Tibial artery (tissue), 4 donors: ENCODE data around the gene HMCES.

ENCODE experiments used
- DNase-seq, 2 donors: peaks; one replicate each; pipeline ENCODE4 v3.0.0-alpha.2; 2019
- H3K27ac ChIP-seq, 2 donors: fragments of 200-600 bp; sonication (generic) in 1 of 2; 1 replicate in 1 of 2; 2 replicates in 1 of 2; pipeline ENCODE4 v1.5.1; 2018 to 2019; ENCODE audit warnings: mild to moderate bottlenecking in 1 of 2
- H3K27me3 ChIP-seq, 2 donors: fragments of 200-600 bp; sonication (generic) in 1 of 2; one replicate each; pipeline versions ENCODE4 v1.5.1 to v1.6.0; 2016 to 2019
- H3K36me3 ChIP-seq, 3 donors: fragments of 200-600 bp; sonication (generic) in 2 of 3; one replicate each; pipeline ENCODE4 v1.5.1; 2016 to 2019; ENCODE audit warnings: mild to moderate bottlenecking in 2 of 3
- H3K4me1 ChIP-seq, 4 donors: fragments of 200-600 bp; sonication (generic) in 2 of 4; 1 replicate in 3 of 4; 2 replicates in 1 of 4; pipeline ENCODE4 v1.5.1; 2016 to 2019
- H3K4me3 ChIP-seq, 2 donors: fragments of 200-600 bp; sonication (generic) in 1 of 2; 1 replicate in 1 of 2; 2 replicates in 1 of 2; pipeline ENCODE4 v1.5.1; 2018 to 2019; ENCODE audit warnings: mild to moderate bottlenecking in 2 of 2
- H3K9me3 ChIP-seq, 3 donors: fragments of 200-600 bp; sonication (generic) in 1 of 3; one replicate each; pipeline ENCODE4 v1.5.1; 2016 to 2019
- CTCF ChIP-seq, 2 experiments: fragments of 200-600 bp in 1 of 2; fragments of 450-650 bp in 1 of 2; IDR thresholded peaks; one replicate each; pipeline ENCODE4 v1.5.1; 2017 to 2019; ENCODE audit warnings: antibody characterized with exemption in 2 of 2, mild to moderate bottlenecking in 1 of 2, moderate library complexity in 1 of 2
- intact Hi-C: fragments of 100-400 bp; cut with DNase I; formaldehyde crosslinking; loops from one replicate; pipeline ENCODE4 v1.15.0; 2023; ENCODE audit warnings: low total_unique reads

Gene HMCES

GRCh38 chr3:129325383-129325782, 46.7 kb downstream of the HMCES start:
- Histone ChIP-seq H3K4me1 (no peaks in the 10 kb centered on the region), H3K27ac (no peak overlapping the region), H3K36me3 (peaks cover 0 to 47% (median 18%) of the 10 kb centered on the region in 3 donors), H3K4me3 (no peak overlapping the region), H3K9me3 (no peaks in the 10 kb centered on the region), H3K27me3 (no peaks in the 10 kb centered on the region)
- no peak for TF ChIP-seq CTCF (IDR thresholded peaks at IDR 0.05)
- intact Hi-C loops, result no loop called here
- no peak for DNase-seq

GRCh38 chr3:129326138-129326537, 47.5 kb downstream of the HMCES start:
- no peak for TF ChIP-seq CTCF (IDR thresholded peaks at IDR 0.05)
- no peak overlapping the region for H3K4me3 ChIP-seq
- DNase-seq, result no peak
- peaks cover 0 to 39% (median 13%) of the 10 kb centered on the region in 3 donors for H3K36me3 ChIP-seq
- H3K27ac ChIP-seq, result no peak overlapping the region
- no peaks in the 10 kb centered on the region for H3K27me3 ChIP-seq
- intact Hi-C loops, result no loop called here
- H3K9me3 ChIP-seq, result no peaks in the 10 kb centered on the region
- H3K4me1 ChIP-seq, result no peaks in the 10 kb centered on the region

- no peak for DNase-seq
- no peak overlapping the region for H3K27ac ChIP-seq
- no peaks in the 10 kb centered on the region for H3K9me3 ChIP-seq
- TF ChIP-seq CTCF (IDR thresholded peaks at IDR 0.05), result no peak
- no peak overlapping the region for H3K4me3 ChIP-seq
- intact Hi-C loops, result no loop called here
- H3K27me3 ChIP-seq, result no peaks in the 10 kb centered on the region
- H3K4me1 ChIP-seq, result no peaks in the 10 kb centered on the region
- peaks cover 0 to 35% (median 13%) of the 10 kb centered on the region in 3 donors for H3K36me3 ChIP-seq
These were observed 47.9 kb downstream of the HMCES start for GRCh38 chr3:129326595-129326994.

- no peak for DNase-seq
- intact Hi-C loops, result no loop called here
These were observed 48.8 kb downstream of the HMCES start for GRCh38 chr3:129327510-129327909.

GRCh38 chr3:129329858-129330257, 51.2 kb downstream of the HMCES start:
- H3K4me1 ChIP-seq, result no peaks in the 10 kb centered on the region
- H3K27me3 ChIP-seq, result no peaks in the 10 kb centered on the region
- no peak overlapping the region for H3K27ac ChIP-seq
- no peak for TF ChIP-seq CTCF (IDR thresholded peaks at IDR 0.05)
- H3K4me3 ChIP-seq, result no peak overlapping the region
- H3K36me3 ChIP-seq, result peaks cover 0 to 7% (median 3%) of the 10 kb centered on the region in 3 donors
- intact Hi-C loops, result no loop called here
- H3K9me3 ChIP-seq, result no peaks in the 10 kb centered on the region
- no peak for DNase-seq

More at GRCh38 chr3:129327510-129327909, 48.8 kb downstream of the HMCES start:
- H3K27me3 ChIP-seq, result no peaks in the 10 kb centered on the region
- peaks cover 0 to 28% (median 13%) of the 10 kb centered on the region in 3 donors for H3K36me3 ChIP-seq
- no peak for TF ChIP-seq CTCF (IDR thresholded peaks at IDR 0.05)
- H3K27ac ChIP-seq, result no peak overlapping the region
- no peak overlapping the region for H3K4me3 ChIP-seq
- H3K4me1 ChIP-seq, result no peaks in the 10 kb centered on the region
- H3K9me3 ChIP-seq, result no peaks in the 10 kb centered on the region

- Histone ChIP-seq H3K27ac (no peak overlapping the region), H3K36me3 (peaks cover 0 to 1% (median 0%) of the 10 kb centered on the region in 3 donors), H3K4me3 (no peak overlapping the region), H3K9me3 (no peaks in the 10 kb centered on the region), H3K27me3 (no peaks in the 10 kb centered on the region), H3K4me1 (no peaks in the 10 kb centered on the region)
- intact Hi-C loops, result no loop called here
- no peak for TF ChIP-seq CTCF (IDR thresholded peaks at IDR 0.05)
- DNase-seq, result no peak
These were observed 51.7 kb downstream of the HMCES start for GRCh38 chr3:129330409-129330808.
